ENCODE results near the gene SPRY2.
"Not testable (repeated sequence)": the region's sequence is repeated elsewhere in the genome, so short reads cannot be mapped to it uniquely, and the experiment has no call there.

Gene SPRY2

DNA sequence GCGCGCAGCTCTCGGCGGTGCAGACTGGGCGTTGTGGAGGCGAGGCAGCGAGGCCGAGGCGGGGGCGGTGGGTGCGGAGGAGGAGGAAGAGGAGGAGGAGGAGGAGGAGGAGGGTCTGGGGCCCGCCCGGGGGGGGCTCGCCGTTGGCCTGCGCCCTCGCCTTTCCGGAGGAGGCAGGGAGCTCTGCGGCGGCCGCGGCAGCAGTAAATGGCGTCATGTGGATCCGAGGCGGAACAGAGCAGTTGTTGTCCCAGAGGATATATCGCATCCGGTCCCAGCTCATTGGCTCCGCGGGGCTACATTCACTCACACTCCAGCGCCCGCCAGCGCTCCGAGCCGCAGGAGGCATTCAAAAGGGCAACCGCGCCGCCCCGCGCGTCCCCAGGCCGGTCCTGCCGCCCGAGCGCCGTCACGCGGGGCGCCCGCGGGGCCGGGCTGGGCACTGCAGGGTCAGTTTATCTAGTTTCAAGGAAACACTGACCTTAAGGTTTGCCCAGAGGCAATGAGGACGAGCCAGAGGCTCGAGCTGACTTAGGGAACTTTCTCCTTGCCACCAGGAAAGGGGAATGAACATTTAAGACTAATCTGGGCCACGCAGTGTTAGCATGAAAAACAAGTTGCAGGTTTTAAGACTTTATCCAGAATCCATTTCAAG lies at the start of gene SPRY2:
Gene SPRY2 (minus strand): TSS at position 26 of the 655 bp plus-strand sequence. CDS start 3,421 bp downstream, outside the sequence.
- peak; percentile 97 for DNase-seq (ENCODE audit: low read depth)

DNA sequence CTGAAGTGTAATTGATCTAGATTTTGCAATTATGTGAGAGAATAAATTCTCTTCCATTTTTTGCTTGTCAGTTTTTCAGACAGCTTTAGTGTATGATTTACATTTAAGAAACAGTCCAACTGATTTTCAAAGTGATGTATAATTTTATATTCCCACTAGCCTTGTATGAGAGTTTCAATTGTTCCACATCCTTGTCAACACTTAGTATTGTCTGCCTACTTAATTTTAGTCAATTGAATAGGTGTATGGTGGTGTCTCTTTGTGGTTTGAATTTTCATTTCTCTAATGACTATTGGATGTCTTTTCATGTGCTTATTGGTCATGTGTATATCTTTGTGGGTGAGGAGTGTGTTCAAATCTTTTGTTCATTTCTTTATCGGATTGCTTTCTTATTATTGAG lies 49.4 kb upstream of the SPRY2 start:
- DNase-seq (ENCODE audit: low read depth), result no peak

- no peak for DNase-seq (ENCODE audit: low read depth)
Observed at GRCh38 chr13:80389073-80390038, 48.4 kb upstream of the SPRY2 start.

GRCh38 chr13:80388506-80388905 lies 47.6 kb upstream of the SPRY2 start:
- no peak for DNase-seq (ENCODE audit: low read depth)

- no peak for DNase-seq (ENCODE audit: low read depth)
Observed at GRCh38 chr13:80386592-80386991, 45.7 kb upstream of the SPRY2 start.

GRCh38 chr13:80386002-80386401 lies 45.1 kb upstream of the SPRY2 start:
- no peak for DNase-seq (ENCODE audit: low read depth)

DNA sequence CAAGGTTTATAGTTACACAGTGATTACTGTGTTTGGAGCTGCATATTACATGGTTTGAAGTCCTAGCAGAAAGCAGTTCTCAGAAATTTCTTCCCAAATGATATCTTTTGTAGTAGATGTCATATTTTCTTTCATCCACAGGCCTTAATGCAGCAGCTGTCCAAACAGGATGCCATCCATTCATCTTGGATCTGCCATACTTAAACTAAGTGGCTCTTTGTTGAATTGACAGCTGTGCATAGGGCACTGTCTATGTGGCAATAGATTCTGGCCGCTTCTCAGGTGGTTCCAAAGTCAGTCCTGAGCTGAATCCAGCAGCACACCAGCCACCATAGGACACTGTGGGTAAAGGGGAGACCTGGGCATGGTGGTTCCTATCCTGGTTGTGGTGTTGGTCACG lies 41.6 kb upstream of the SPRY2 start:
- no peak for DNase-seq (ENCODE audit: low read depth)

DNA sequence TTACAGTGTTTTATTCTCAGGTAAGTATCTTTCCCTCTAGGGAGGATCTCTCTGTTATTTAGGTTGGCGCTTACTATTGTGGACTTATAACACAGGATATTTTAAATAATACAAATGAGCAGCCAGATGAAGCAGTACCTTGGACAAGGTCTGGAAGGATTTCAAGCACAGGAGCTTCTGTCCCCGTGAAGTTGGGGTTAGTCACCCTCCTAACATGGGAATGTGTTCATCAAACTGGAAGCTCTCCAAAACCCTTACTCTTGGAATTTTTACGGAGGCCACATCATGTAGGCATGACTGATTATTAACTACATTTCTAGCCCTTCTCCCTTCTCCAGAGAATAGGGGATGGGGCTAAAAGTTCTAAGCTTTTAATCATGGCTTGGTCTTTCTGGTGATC lies 38.3 kb upstream of the SPRY2 start:
- DNase-seq (ENCODE audit: low read depth), result peak; percentile 76

GRCh38 chr13:80376554-80376953 lies 35.6 kb upstream of the SPRY2 start:
- DNase-seq (ENCODE audit: low read depth), result no peak

DNA sequence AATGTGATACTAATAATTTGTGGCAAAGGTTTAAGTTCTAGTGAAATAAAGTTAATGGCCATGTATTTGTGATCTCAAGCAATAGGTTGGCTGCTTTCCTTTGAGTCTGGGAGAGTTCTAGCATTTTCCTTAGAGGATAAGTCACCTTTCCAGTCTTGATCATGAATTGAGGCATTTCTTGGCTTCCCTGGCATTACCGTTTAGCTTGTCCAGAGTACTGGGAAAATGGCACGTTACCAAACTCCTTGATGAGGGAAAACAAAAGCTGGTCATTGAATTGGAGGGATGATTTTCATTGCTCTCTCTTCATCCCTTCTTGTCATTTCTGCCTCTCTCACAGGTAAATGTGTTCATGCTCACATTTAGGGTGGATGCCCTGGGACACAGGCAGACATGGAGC lies 34.0 kb upstream of the SPRY2 start:
- no peak for DNase-seq (ENCODE audit: low read depth)

GRCh38 chr13:80374444-80374843 lies 33.5 kb upstream of the SPRY2 start:
- DNase-seq (ENCODE audit: low read depth), result peak; percentile 15

DNA sequence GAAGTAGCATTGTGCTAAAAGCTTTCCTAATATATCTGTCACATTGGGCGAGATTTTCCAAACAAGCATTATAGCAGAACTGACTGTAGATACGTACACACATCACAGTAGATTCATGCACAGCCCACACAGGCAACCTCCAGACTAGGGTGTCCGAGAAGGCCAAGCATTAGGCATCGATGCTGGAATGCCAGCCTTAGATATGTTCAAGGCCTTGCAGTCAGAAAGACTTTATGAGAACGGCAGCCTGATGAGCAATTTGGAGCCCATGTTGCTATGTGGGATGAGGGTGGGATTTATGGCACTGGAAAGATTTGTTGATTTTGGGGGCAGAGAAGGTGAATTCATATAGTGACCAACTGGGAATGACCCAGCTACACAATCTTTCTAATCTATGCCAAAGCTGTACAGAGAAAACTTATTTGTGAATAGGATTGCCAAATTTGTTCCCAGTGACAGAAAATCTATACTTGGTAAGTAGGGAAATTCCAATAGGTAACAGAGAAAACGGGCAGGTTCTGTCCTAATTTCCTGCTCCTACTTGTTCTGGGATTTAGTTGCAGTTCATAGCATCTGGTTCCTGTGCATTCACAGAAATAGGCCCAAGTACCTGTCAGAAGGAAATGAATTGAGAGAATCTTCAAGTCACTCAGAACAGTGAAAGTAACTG lies 31.0 kb upstream of the SPRY2 start:
- no peak for DNase-seq (ENCODE audit: low read depth)

DNA sequence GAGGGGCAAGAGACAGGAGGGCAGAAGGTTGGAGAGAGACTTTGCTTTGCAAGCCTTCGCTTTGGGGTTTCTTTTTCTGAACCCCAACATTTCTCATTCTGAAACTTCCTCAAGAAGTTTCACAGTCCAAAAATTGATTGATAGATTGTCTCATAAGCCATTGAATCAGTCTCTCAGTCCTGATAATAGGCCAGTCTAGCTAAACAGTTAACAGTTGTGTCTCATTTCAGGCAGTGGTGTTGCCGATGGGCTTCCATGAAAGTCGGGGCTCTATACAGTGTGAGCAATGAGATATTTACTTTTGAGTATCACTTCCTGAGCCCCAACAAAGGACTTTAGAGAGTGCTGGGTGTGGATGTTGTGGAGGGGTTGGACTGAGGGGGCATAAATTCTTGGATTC lies 26.5 kb upstream of the SPRY2 start:
- DNase-seq (ENCODE audit: low read depth), result no peak

- DNase-seq (ENCODE audit: low read depth), result peak; percentile 46
Observed at GRCh38 chr13:80363890-80364503, 23.1 kb upstream of the SPRY2 start.

GRCh38 chr13:80362481-80362880 lies 21.6 kb upstream of the SPRY2 start:
- no peak for DNase-seq (ENCODE audit: low read depth)

GRCh38 chr13:80361883-80362327 lies 21.0 kb upstream of the SPRY2 start:
- peak; percentile 39 for DNase-seq (ENCODE audit: low read depth)

- no peak for DNase-seq (ENCODE audit: low read depth)
Observed at GRCh38 chr13:80361298-80361697, 20.4 kb upstream of the SPRY2 start.

DNA sequence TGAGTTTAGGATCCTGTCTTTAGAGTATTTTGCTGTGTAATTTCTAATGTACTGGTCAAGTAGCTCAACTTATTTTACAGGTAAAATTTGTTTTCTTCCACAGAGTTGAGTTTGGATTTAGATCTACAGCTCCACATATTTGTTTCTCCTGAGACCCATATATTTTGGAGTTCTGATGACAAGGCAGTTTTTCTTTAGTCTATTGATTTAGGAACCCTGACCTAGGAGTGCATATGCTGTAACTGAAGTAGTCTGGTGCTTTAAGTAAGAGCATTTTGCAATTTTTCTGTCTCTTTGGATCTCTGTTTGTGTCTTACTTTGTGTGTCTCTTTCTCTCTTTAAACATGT lies 19.5 kb upstream of the SPRY2 start:
- DNase-seq (ENCODE audit: low read depth), result no peak

GRCh38 chr13:80359778-80360452 lies 19.0 kb upstream of the SPRY2 start:
- peak; percentile 20 for DNase-seq (ENCODE audit: low read depth)

GRCh38 chr13:80359414-80359777 lies 18.5 kb upstream of the SPRY2 start:
- DNase-seq (ENCODE audit: low read depth), result no peak

GRCh38 chr13:80355496-80356094 lies 14.7 kb upstream of the SPRY2 start:
- not testable (repeated sequence) for DNase-seq (ENCODE audit: low read depth)
